GM12878 (cell line): Measurements from ENCODE around the gene CCN6.

ENCODE experiments used
- CHD2 ChIP-seq: IDR thresholded peaks from 2 replicates; pipeline ENCODE4 v1.6.1; 2011; ENCODE audit warnings: low read depth, low read length, improper control_type of control experiment, borderline replicate concordance
- EZH2 ChIP-seq: IDR thresholded peaks from 2 replicates; pipeline ENCODE4 v1.6.1; 2012; ENCODE audit warnings: low read depth, mild to moderate bottlenecking, control low read depth, inconsistent platforms, low read length, borderline replicate concordance; ENCODE audit not compliant: control insufficient read depth
- HDAC2 ChIP-seq: fragments of 200-600 bp; sonication (generic); IDR thresholded peaks from 2 replicates; pipeline ENCODE4 v1.6.1; 2017
- JUND ChIP-seq: IDR thresholded peaks from 2 replicates; pipeline ENCODE4 v1.6.1; 2012; ENCODE audit warnings: low read depth, mild to moderate bottlenecking, low read length, improper control_type of control experiment, moderate library complexity
- POLR2A ChIP-seq: IDR thresholded peaks from 2 replicates; pipeline ENCODE4 v1.6.1; 2011; ENCODE audit warnings: low read depth, mild to moderate bottlenecking, low read length
- RAD21 ChIP-seq: IDR thresholded peaks from 2 replicates; pipeline ENCODE4 v1.6.1; 2011; ENCODE audit warnings: mild to moderate bottlenecking, low read depth, low read length, moderate library complexity; ENCODE audit not compliant: insufficient read depth
- REST ChIP-seq: IDR thresholded peaks from 2 replicates; pipeline ENCODE4 v1.6.1; 2012; ENCODE audit warnings: mild to moderate bottlenecking, low read depth, low read length
- USF2 ChIP-seq: IDR thresholded peaks from 2 replicates; pipeline ENCODE4 v1.6.1; 2011; ENCODE audit warnings: low read depth, low read length, improper control_type of control experiment, borderline replicate concordance
- TF ChIP-seq, protein P1 (sequence below), 3 experiments: IDR thresholded peaks in 2 of 3; conservative IDR thresholded peaks in 1 of 3; 2 replicates each; pipeline ENCODE4 v1.5.1; 2011; ENCODE audit warnings: low read depth in 3 of 3, low read length in 3 of 3, mild to moderate bottlenecking in 3 of 3, control low read depth in 2 of 3, moderate library complexity in 2 of 3, inconsistent platforms in 1 of 3, mixed read lengths in 1 of 3; ENCODE audit not compliant: control insufficient read depth in 2 of 3, insufficient read depth in 1 of 3; ENCODE audit errors: extremely low read depth in 1 of 3

GRCh38 chr6:112024464-112024863 lies 29.4 kb upstream of the CCN6 start:
- TF ChIP-seq CHD2 (no peak), RAD21 (no peak), JUND (no peak), HDAC2 (no peak), EZH2 (no peak), REST (no peak), POLR2A (no peak), USF2 (no peak)
- TF ChIP-seq, protein P1, sequence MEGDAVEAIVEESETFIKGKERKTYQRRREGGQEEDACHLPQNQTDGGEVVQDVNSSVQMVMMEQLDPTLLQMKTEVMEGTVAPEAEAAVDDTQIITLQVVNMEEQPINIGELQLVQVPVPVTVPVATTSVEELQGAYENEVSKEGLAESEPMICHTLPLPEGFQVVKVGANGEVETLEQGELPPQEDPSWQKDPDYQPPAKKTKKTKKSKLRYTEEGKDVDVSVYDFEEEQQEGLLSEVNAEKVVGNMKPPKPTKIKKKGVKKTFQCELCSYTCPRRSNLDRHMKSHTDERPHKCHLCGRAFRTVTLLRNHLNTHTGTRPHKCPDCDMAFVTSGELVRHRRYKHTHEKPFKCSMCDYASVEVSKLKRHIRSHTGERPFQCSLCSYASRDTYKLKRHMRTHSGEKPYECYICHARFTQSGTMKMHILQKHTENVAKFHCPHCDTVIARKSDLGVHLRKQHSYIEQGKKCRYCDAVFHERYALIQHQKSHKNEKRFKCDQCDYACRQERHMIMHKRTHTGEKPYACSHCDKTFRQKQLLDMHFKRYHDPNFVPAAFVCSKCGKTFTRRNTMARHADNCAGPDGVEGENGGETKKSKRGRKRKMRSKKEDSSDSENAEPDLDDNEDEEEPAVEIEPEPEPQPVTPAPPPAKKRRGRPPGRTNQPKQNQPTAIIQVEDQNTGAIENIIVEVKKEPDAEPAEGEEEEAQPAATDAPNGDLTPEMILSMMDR (IDR thresholded peaks at IDR 0.05 in 2 of 3, conservative IDR thresholded peaks at IDR 0.05 in 1 of 3; ENCODE audit: control insufficient read depth in 2 of 3, extremely low read depth in 1 of 3, insufficient read depth in 1 of 3, low read depth in 3 of 3, low read length in 3 of 3): no peak
